IMR-90 (cell line): ENCODE results near the gene CTTN. TPM values are rescaled to one million over a fixed set of nuclear protein-coding genes. Genes with fewer than 3 reads are reported as not detected.

ENCODE experiments used
- ATAC-seq: fragments of 200-7000 bp; cut with Tn5 transposase; 2 replicates; pipeline ENCODE4 v1.9.1; 2020; ENCODE audit warnings: low read depth, mild to moderate bottlenecking, moderate library complexity
- BruUV-seq: library from RNA; stranded (reverse); fragments of 400-500 nt; replicated peaks from 2 replicates; lab custom pipeline; 2021; lab: Mats Ljungman, UMichigan
- CTCF ChIA-PET: fragments of 300-600 bp; formaldehyde crosslinking; extraction: SDS; loops from one replicate; lab custom pipeline; 2021; ENCODE audit warnings: antibody characterized with exemption; lab: Yijun Ruan, JAX
- POLR2A ChIA-PET: fragments of 300-600 bp; sonication (Branson Sonifier 250); formaldehyde crosslinking; loops from one replicate; lab custom pipeline; 2022; ENCODE audit warnings: antibody characterized with exemption; ENCODE audit not compliant: unreplicated experiment; lab: Charles Lee
- DNase-seq: peaks from one replicate; pipeline ENCODE4 v3.0.0; 2013
- H2AFZ ChIP-seq: replicated peaks from 2 replicates; pipeline ENCODE3; 2013; ENCODE audit warnings: low read length, mild to moderate bottlenecking; ENCODE audit not compliant: poor library complexity
- H2AK5ac ChIP-seq: 2 replicates; pipeline ENCODE4 v1.6.1; 2013; ENCODE audit warnings: low read depth, low read length, inconsistent platforms
- H2AK9ac ChIP-seq: replicated peaks from 2 replicates; pipeline ENCODE3; 2013; ENCODE audit warnings: mild to moderate bottlenecking, low read depth, low read length, moderate library complexity; ENCODE audit not compliant: poor library complexity
- H2BK120ac ChIP-seq: 2 replicates; pipeline ENCODE4 v1.6.1; 2013; ENCODE audit warnings: low read depth, low read length, inconsistent platforms
- H2BK15ac ChIP-seq: 3 replicates; pipeline ENCODE4 v1.6.1; 2013; ENCODE audit warnings: low read depth, low read length, inconsistent platforms
- H2BK20ac ChIP-seq: 2 replicates; pipeline ENCODE4 v1.6.1; 2013; ENCODE audit warnings: low read depth, mild to moderate bottlenecking, inconsistent platforms, low read length, moderate library complexity
- H2BK5ac ChIP-seq: 2 replicates; pipeline ENCODE4 v1.6.1; 2013; ENCODE audit warnings: mild to moderate bottlenecking, low read depth, low read length, inconsistent platforms; ENCODE audit not compliant: poor library complexity, severe bottlenecking
- H3K14ac ChIP-seq: replicated peaks from 2 replicates; pipeline ENCODE4 v1.6.1; 2013; ENCODE audit warnings: low read depth, low read length, inconsistent platforms
- H3K18ac ChIP-seq: 2 replicates; pipeline ENCODE4 v1.6.1; 2013; ENCODE audit warnings: low read depth, low read length, control low read depth
- H3K23ac ChIP-seq: 2 replicates; pipeline ENCODE4 v1.6.1; 2013; ENCODE audit warnings: low read depth, low read length, inconsistent platforms
- H3K27ac ChIP-seq: 2 replicates; pipeline ENCODE4 v1.5.1; 2013; ENCODE audit warnings: mild to moderate bottlenecking, control low read depth, low read length; ENCODE audit not compliant: insufficient read depth
- H3K27me3 ChIP-seq: 2 replicates; pipeline ENCODE4 v1.6.1; 2013; ENCODE audit warnings: low read length; ENCODE audit not compliant: control insufficient read depth, insufficient read depth
- H3K36me3 ChIP-seq: 2 replicates; pipeline ENCODE4 v1.6.1; 2013; ENCODE audit warnings: low read length, mixed read lengths; ENCODE audit not compliant: control insufficient read depth, insufficient read depth
- H3K4ac ChIP-seq: 2 replicates; pipeline ENCODE4 v1.6.1; 2013; ENCODE audit warnings: low read depth, low read length, inconsistent platforms
- H3K4me1 ChIP-seq: 2 replicates; pipeline ENCODE4 v1.6.1; 2013; ENCODE audit warnings: low read length, mixed read lengths; ENCODE audit not compliant: control insufficient read depth, insufficient read depth
- H3K4me2 ChIP-seq: 2 replicates; pipeline ENCODE4 v1.6.1; 2013; ENCODE audit warnings: low read depth, mild to moderate bottlenecking, control low read depth, low read length, moderate library complexity
- H3K4me3 ChIP-seq: 2 replicates; pipeline ENCODE4 v1.5.1; 2013; ENCODE audit warnings: low read depth, mild to moderate bottlenecking, control low read depth, low read length, moderate library complexity; ENCODE audit not compliant: insufficient read depth
- H3K56ac ChIP-seq: 2 replicates; pipeline ENCODE4 v1.6.1; 2013; ENCODE audit warnings: low read length, inconsistent platforms; ENCODE audit not compliant: insufficient read depth; ENCODE audit errors: extremely low read depth
- H3K79me1 ChIP-seq, 2 experiments: 2 replicates each; pipeline ENCODE4 v1.6.1; 2013; ENCODE audit warnings: low read length in 2 of 2, inconsistent platforms in 1 of 2, low read depth in 1 of 2
- H3K9ac ChIP-seq: 2 replicates; pipeline ENCODE4 v1.6.1; 2013; ENCODE audit warnings: low read depth, low read length, control low read depth
- H3K9me1 ChIP-seq: 2 replicates; pipeline ENCODE4 v1.6.1; 2013; ENCODE audit warnings: low read length, inconsistent platforms; ENCODE audit not compliant: insufficient read depth
- H3K9me3 ChIP-seq: 2 replicates; pipeline ENCODE4 v1.6.1; 2013; ENCODE audit warnings: low read length; ENCODE audit not compliant: control insufficient read depth, insufficient read depth
- H4K20me1 ChIP-seq: 2 replicates; pipeline ENCODE4 v1.6.1; 2013; ENCODE audit warnings: low read length, inconsistent platforms; ENCODE audit not compliant: insufficient read depth
- H4K5ac ChIP-seq: 2 replicates; pipeline ENCODE4 v1.6.1; 2013; ENCODE audit warnings: mild to moderate bottlenecking, low read depth, low read length, control low read depth
- H4K8ac ChIP-seq, 2 experiments: 2 replicates each; pipeline ENCODE4 v1.6.1; 2013; ENCODE audit warnings: low read depth in 2 of 2, low read length in 2 of 2, control low read depth in 1 of 2, inconsistent platforms in 1 of 2
- H4K91ac ChIP-seq: 2 replicates; pipeline ENCODE4 v1.6.1; 2013; ENCODE audit warnings: low read depth, low read length, inconsistent platforms; ENCODE audit not compliant: insufficient read depth
- CEBPB ChIP-seq: IDR thresholded peaks from 2 replicates; pipeline ENCODE4 v1.6.1; 2012; ENCODE audit warnings: low read depth, low read length, improper control_type of control experiment
- MAZ ChIP-seq: IDR thresholded peaks from 2 replicates; pipeline ENCODE4 v1.6.1; 2012; ENCODE audit warnings: low read depth, mild to moderate bottlenecking, low read length, improper control_type of control experiment, moderate library complexity, borderline replicate concordance
- WGBS, 2 experiments: methylation state at CpG; one replicate each; pipeline versions ENCODE4 v1.1.5 to v1.1.7; 2013; ENCODE audit warnings: missing lambda C conversion rate in 2 of 2; ENCODE audit not compliant: insufficient read length in 1 of 2; ENCODE audit errors: extremely low coverage in 2 of 2; 5-methylcytosine and 5-hydroxymethylcytosine counted together
- dilution Hi-C: fragments of 300-500 bp; cut with HindIII; formaldehyde crosslinking; loops from one replicate; pipeline ENCODE4 v1.14.3; 2018; ENCODE audit warnings: low sequenced_read_pairs; ENCODE audit not compliant: unreplicated experiment
- in situ Hi-C: fragments of 300-500 bp; cut with MboI; formaldehyde crosslinking; loops from 3 replicates; pipeline ENCODE4 v1.14.3; 2019; ENCODE audit warnings: low sequenced_read_pairs, inconsistent platforms, mixed read lengths
- intact Hi-C: fragments of 100-400 bp; cut with micrococcal nuclease; formaldehyde crosslinking; loops from 2 replicates; pipeline ENCODE4 v1.10.0; 2022
- polyA plus RNA-seq, 3 experiments: library from polyadenylated mRNA; depleted of rRNA; stranded (reverse); fragments of >200 nt; gene quantifications; 2 replicates each; pipeline ENCODE4 v1.2.3, GENCODE V29; 2012; ENCODE audit warnings: low replicate concordance in 1 of 3
- total RNA-seq: library from RNA; depleted of rRNA; stranded (reverse); fragments of >200 nt; gene quantifications from 2 replicates; pipeline ENCODE4 v1.2.3, GENCODE V29; 2012

Gene CTTN
- total and polyA plus RNA-seq, 2 of the 4 experiments (the other 2 are of a cell fraction) = 287 to 296 TPM

GRCh38 chr11:70398834-70399680, 728 bp downstream of the CTTN start:
- Histone ChIP-seq H3K27ac (peak overlapping the region; percentile 99), H3K23ac (peak overlapping the region; percentile 94), H2BK15ac (no peak overlapping the region), H3K4ac (peak overlapping the region; percentile 97), H3K36me3 (peaks cover 18% of the 10 kb centered on the region), H2AFZ (peak overlapping the region; percentile 81), H2AK9ac (peak overlapping the region; percentile 94), H3K27me3 (no peaks in the 10 kb centered on the region), H4K20me1 (peaks cover 52% of the 10 kb centered on the region), H3K4me1 (peaks cover 15% of the 10 kb centered on the region), H3K9ac (peak overlapping the region; percentile 82), H3K18ac (peak overlapping the region; percentile 71), H2AK5ac (peak overlapping the region; percentile 81), H2BK5ac (peak overlapping the region; percentile 99), H3K14ac (peak overlapping the region; percentile 96), H3K9me1 (peaks cover 20% of the 10 kb centered on the region), H2BK20ac (no peak overlapping the region), H3K56ac (peak overlapping the region; percentile 92), H3K79me1 (peaks cover 3 to 53% of the 10 kb centered on the region in 2 experiments), H3K4me3 (peak overlapping the region; percentile 81), H3K4me2 (peak overlapping the region; percentile 98), H2BK120ac (peak overlapping the region; percentile 64), H4K8ac (peak overlapping the region; percentile 34 to 76), H4K5ac (peak overlapping the region; percentile 76), H4K91ac (peak overlapping the region; percentile 83), H3K9me3 (no peaks in the 10 kb centered on the region)
- in situ Hi-C loops (no loop called here), intact Hi-C loops (loop anchor here (5.0 kb wide), 2 partner anchors 127 to 197 kb away; partner anchors contain the start of genes FADD and PPFIA1), dilution Hi-C loops (no loop called here)
- no TSS peak for BruUV-seq
- DNase-seq = no peak
- no peak for TF ChIP-seq MAZ
- TF ChIP-seq CEBPB = peak; percentile 68
- 0 out of 2 replicates have a peak, but pooled peaks have one; percentile 0 for ATAC-seq
- 3% methylated on average over 21 of the region's 42 CpGs; no CpG with 5 or more reads in 1 of the 2 experiments for WGBS, 2 experiments
- ChIA-PET POLR2A (no interaction called here), CTCF (interaction anchor here (0.6 to 1.4 kb wide), 3 partner anchors 17 to 1025 kb away, joined by 3 to 6 read pairs (median 5); no protein-coding TSS in a partner anchor)
